Activated B cell treated with CpG ODN at 0.5 μM for 24 hours (primary cell): ENCODE results near the gene HOXC6. TPM values are rescaled to one million over a fixed set of nuclear protein-coding genes. Genes with fewer than 3 reads are reported as not detected.

Experiments
- ATAC-seq: fragments of 200-7000 bp; cut with Tn5 transposase; one replicate; pipeline ENCODE4 v1.10.0; 2021; ENCODE audit warnings: low read depth, mild to moderate bottlenecking, moderate library complexity
- CTCF ChIA-PET: fragments of 350-600 bp; sonication (Branson Sonifier 250); formaldehyde crosslinking; loops from one replicate; lab custom pipeline; 2021; ENCODE audit warnings: antibody characterized with exemption; lab: Charles Lee
- POLR2A ChIA-PET: fragments of 350-600 bp; sonication (Branson Sonifier 250); formaldehyde crosslinking; loops from one replicate; lab custom pipeline; 2021; ENCODE audit warnings: antibody characterized with exemption; lab: Charles Lee
- DNase-seq: peaks from one replicate; pipeline ENCODE4 v3.0.0; 2022
- H3K27ac Mint-ChIP-seq: one replicate; pipeline ENCODE4 v1.8.0; 2020; ENCODE audit warnings: mixed read lengths
- H3K27me3 Mint-ChIP-seq: one replicate; pipeline ENCODE4 v1.8.0; 2021; ENCODE audit warnings: mixed read lengths
- H3K36me3 Mint-ChIP-seq: one replicate; pipeline ENCODE4 v1.8.0; 2021; ENCODE audit warnings: low read depth, mixed read lengths
- H3K4me1 Mint-ChIP-seq: one replicate; pipeline ENCODE4 v1.8.0; 2021; ENCODE audit warnings: mixed read lengths
- H3K4me3 Mint-ChIP-seq: one replicate; pipeline ENCODE4 v1.8.0; 2020; ENCODE audit warnings: mild to moderate bottlenecking, mixed read lengths
- H3K9me3 Mint-ChIP-seq: one replicate; pipeline ENCODE4 v1.8.0; 2020; ENCODE audit warnings: mixed read lengths
- CTCF ChIP-seq: fragments of 200-600 bp; IDR thresholded peaks from one replicate; pipeline ENCODE4 v1.8.0; 2022; ENCODE audit warnings: antibody characterized with exemption, mild to moderate bottlenecking
- intact Hi-C: fragments of 100-400 bp; cut with micrococcal nuclease; formaldehyde crosslinking; loops from one replicate; pipeline ENCODE4 v1.15.1; 2024
- total RNA-seq: library from RNA; stranded (reverse); gene quantifications from 2 replicates; pipeline ENCODE4 v1.2.3, GENCODE V29; 2022

The HOXC6 gene
- total RNA-seq, 1 donor from 2014 or later: not detected

GRCh38 chr12:54003625-54004024 is 24.6 kb upstream of the HOXC6 start:
- intact Hi-C loops: loop anchor here (10.0 kb wide), 2 partner anchors 249 to 391 kb away; partner anchors contain the start of gene CISTR
- Mint-ChIP-seq H3K9me3 (no peaks in the 10 kb centered on the region), H3K4me1 (peaks cover 18% of the 10 kb centered on the region), H3K36me3 (no peaks in the 10 kb centered on the region), H3K4me3 (no peak overlapping the region), H3K27ac (no peak overlapping the region), H3K27me3 (peaks cover 76% of the 10 kb centered on the region)
- TF ChIP-seq CTCF: no peak
- no peak for ATAC-seq
- CTCF ChIA-PET: interaction anchor here (2.5 to 7.4 kb wide), 3 partner anchors 188 to 212 kb away, joined by 19 to 78 read pairs (median 66); partner anchors contain the start of gene SMUG1
- POLR2A ChIA-PET: interaction anchor here (0.6 kb wide), 1 partner anchor 557 kb away, joined by 3 read pairs; no protein-coding TSS in a partner anchor
- DNase-seq: no peak

GRCh38 chr12:54004063-54004840 is 24.0 kb upstream of the HOXC6 start:
- ATAC-seq: no peak
- no peak for DNase-seq
- H3K36me3 Mint-ChIP-seq: no peaks in the 10 kb centered on the region
- no peaks in the 10 kb centered on the region for H3K9me3 Mint-ChIP-seq
- intact Hi-C loops: loop anchor here (10.0 kb wide), 2 partner anchors 249 to 391 kb away; partner anchors contain the start of gene CISTR
- ChIA-PET CTCF (interaction anchor here (2.5 to 7.4 kb wide), 4 partner anchors 188 to 212 kb away, joined by 19 to 78 read pairs (median 56); partner anchors contain the start of gene SMUG1), POLR2A (no interaction called here)
- TF ChIP-seq CTCF: no peak
- H3K27ac Mint-ChIP-seq: no peak overlapping the region
- H3K27me3 Mint-ChIP-seq: peaks cover 73% of the 10 kb centered on the region
- peaks cover 21% of the 10 kb centered on the region for H3K4me1 Mint-ChIP-seq
- H3K4me3 Mint-ChIP-seq: no peak overlapping the region

DNA sequence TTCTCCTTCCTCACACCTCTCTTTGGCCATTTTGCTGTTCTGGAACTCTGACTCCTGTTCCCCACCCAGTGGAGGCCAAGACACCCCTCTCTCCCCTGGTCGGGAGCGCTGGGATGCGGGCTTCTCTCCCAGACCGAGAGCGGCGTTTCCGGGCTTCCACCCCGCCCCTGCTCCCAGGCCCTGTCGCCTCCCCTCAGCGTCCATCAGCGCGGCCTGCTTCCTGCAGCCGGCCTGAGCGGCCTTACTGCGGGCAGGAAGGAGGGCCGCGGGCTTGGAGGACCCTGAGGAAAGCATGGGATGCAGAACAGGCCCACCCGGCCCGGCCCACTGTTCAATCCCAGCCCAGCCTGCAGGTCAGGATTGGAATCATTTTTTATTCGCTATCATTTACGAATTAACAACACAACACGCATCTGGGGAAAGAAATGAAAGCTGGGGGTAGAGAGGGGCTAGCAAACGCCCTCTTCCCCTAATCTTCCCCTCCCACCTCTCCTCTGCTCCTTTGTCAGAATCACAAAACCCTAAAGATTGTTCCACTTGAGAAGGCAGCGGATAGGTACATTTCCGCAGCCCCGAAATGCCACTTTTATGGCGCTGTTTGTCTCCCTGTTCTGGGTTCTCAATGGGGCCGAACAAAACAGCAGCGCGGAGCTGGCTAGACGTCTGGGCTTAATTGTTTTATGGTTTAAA is 23.3 kb upstream of the HOXC6 start:
- intact Hi-C loops: loop anchor here (5.0 to 10.0 kb wide), 4 partner anchors 42 to 390 kb away; partner anchors contain the start of gene CISTR
- POLR2A ChIA-PET: no interaction called here
- no peak for ATAC-seq

DNA sequence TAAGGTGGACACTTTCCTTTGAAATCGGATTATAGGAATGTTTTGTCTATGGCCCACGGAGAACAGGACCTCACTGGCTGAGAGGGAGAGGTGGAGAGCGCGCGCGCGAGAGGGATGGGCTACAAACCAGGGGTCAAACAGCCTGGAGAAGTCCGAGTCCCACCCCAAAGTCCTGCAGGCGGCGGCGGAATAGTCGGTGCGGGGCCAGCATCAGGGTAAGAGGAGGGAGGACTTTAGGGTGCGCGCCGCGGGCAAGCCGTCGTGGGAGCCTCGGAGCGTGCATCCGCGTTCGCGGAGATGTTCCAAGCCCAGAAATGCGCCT is 22.7 kb upstream of the HOXC6 start:
- Mint-ChIP-seq H3K4me3 (no peak overlapping the region), H3K27me3 (peaks cover 78% of the 10 kb centered on the region), H3K36me3 (no peaks in the 10 kb centered on the region), H3K9me3 (no peaks in the 10 kb centered on the region), H3K4me1 (peaks cover 22% of the 10 kb centered on the region), H3K27ac (no peak overlapping the region)
- ChIA-PET POLR2A (interaction anchor here (0.6 to 1.7 kb wide), 3 partner anchors 183 to 202 kb away, joined by 3 to 7 read pairs (median 5); partner anchors contain the start of gene SMUG1), CTCF (interaction anchor here (0.6 to 7.4 kb wide), 15 partner anchors 10 to 213 kb away, joined by 3 to 78 read pairs (median 6); partner anchors contain the start of genes HOXC10, HOXC4, HOXC5 and SMUG1)
- ATAC-seq (no peak), DNase-seq (no peak)
- TF ChIP-seq CTCF: no peak
- intact Hi-C loops: loop anchor here (5.0 to 10.0 kb wide), 4 partner anchors 42 to 389 kb away; partner anchors contain the start of gene CISTR

More for the DNA sequence above, 23.3 kb upstream of the HOXC6 start:
- no peak for DNase-seq
- H3K4me1 Mint-ChIP-seq: peaks cover 23% of the 10 kb centered on the region
- no peaks in the 10 kb centered on the region for H3K36me3 Mint-ChIP-seq
- H3K27me3 Mint-ChIP-seq: peaks cover 76% of the 10 kb centered on the region
- H3K4me3 Mint-ChIP-seq: no peak overlapping the region
- H3K9me3 Mint-ChIP-seq: no peaks in the 10 kb centered on the region
- CTCF ChIA-PET: interaction anchor here (1.3 to 7.4 kb wide), 6 partner anchors 9 to 211 kb away, joined by 6 to 78 read pairs (median 32); partner anchors contain the start of genes HOXC10 and SMUG1
- no peak for TF ChIP-seq CTCF
- no peak overlapping the region for H3K27ac Mint-ChIP-seq
